ENCODE data around the gene RBMY1E. TPM values are rescaled to one million over a fixed set of nuclear protein-coding genes. Genes with fewer than 3 reads are reported as not detected.

Gene RBMY1E
- polyA plus RNA-seq: not detected in 2 replicates

GRCh38 chrY:21917932-21918331, at the start of gene RBMY1E:
Gene RBMY1E (minus strand): TSS chrY:21918032. CDS start chrY:21916054, 1,978 bp downstream.

GRCh38 chrY:21894426-21894825, 23.4 kb downstream of the RBMY1E start, which contains the start of gene RBMY1D:
Gene RBMY1D (minus strand): TSS chrY:21894526. CDS start chrY:21892513, 2,013 bp downstream.

Other genes starting within 250 kb of the RBMY1E start
- gene RBMY1D, start 23.5 kb downstream of the RBMY1E start, polyA plus RNA-seq: not detected in 2 replicates

All from Purkinje cell (primary cell).